A549 (cell line): ENCODE data around the gene PLCB3. TPM values are rescaled to one million over a fixed set of nuclear protein-coding genes. Genes with fewer than 3 reads are reported as not detected.

Experiments
- ATAC-seq, 2 experiments: fragments of 200-7000 bp in 1 of 2; fragments of >200 bp in 1 of 2; cut with Nextera tagmentation in 1 of 2; cut with Tn5 transposase in 1 of 2; 3 replicates each; pipeline versions ENCODE4 v1.8.0 to v1.9.1; 2018 to 2020; ENCODE audit warnings: mild to moderate bottlenecking in 1 of 2, moderate library complexity in 1 of 2
- CTCF ChIA-PET: fragments of 300-600 bp; sonication (Branson Sonifier 250); formaldehyde crosslinking; extraction: SDS; loops from one replicate; lab custom pipeline; 2021; ENCODE audit warnings: antibody characterized with exemption, inconsistent platforms; lab: Yijun Ruan, JAX
- POLR2A ChIA-PET: fragments of 350-600 bp; formaldehyde crosslinking; extraction: SDS; loops from one replicate; lab custom pipeline; 2021; ENCODE audit warnings: antibody characterized with exemption, inconsistent platforms; lab: Yijun Ruan, JAX
- DNase-seq, 2 experiments: peaks; one replicate each; pipeline versions ENCODE4 v3.0.0 to v3.0.0-alpha.2; 2011 to 2016; ENCODE audit warnings: low read depth in 1 of 2, low spot score in 1 of 2
- FAIRE-seq: peaks from 2 replicates; lab custom pipeline; 2011; peaks lifted over from hg19 to GRCh38; lab: Jason Lieb, UNC
- H3K27ac ChIP-seq, 2 experiments: fragments of >200 bp; sonication (Bioruptor Twin); formaldehyde crosslinking; 3 replicates each; pipeline ENCODE4 v1.5.1; 2016 to 2017
- H3K4me1 ChIP-seq: fragments of >200 bp; sonication (Bioruptor Twin); formaldehyde crosslinking; 3 replicates; pipeline ENCODE4 v1.6.1; 2016
- H3K4me2 ChIP-seq: fragments of >200 bp; sonication (Bioruptor Twin); formaldehyde crosslinking; 3 replicates; pipeline ENCODE4 v1.6.1; 2016
- H3K4me3 ChIP-seq: fragments of >200 bp; sonication (Bioruptor Twin); formaldehyde crosslinking; 3 replicates; pipeline ENCODE4 v1.5.1; 2016
- H3K9me3 ChIP-seq: fragments of >200 bp; sonication (Bioruptor Twin); formaldehyde crosslinking; 3 replicates; pipeline ENCODE4 v1.6.1; 2016
- ATOH8 ChIP-seq: fragments of 250-450 bp; sonication (Bioruptor Pico); IDR thresholded peaks from 2 replicates; pipeline ENCODE4 v1.5.0; 2020; ENCODE audit warnings: low read depth, mild to moderate bottlenecking, moderate library complexity
- CBX8 ChIP-seq: fragments of 200-600 bp; sonication (generic); IDR thresholded peaks from 2 replicates; pipeline ENCODE4 v1.6.1; 2016
- CEBPB ChIP-seq, 2 experiments: fragments of >200 bp in 1 of 2; sonication (Bioruptor Twin) in 1 of 2; formaldehyde crosslinking in 1 of 2; IDR thresholded peaks; 2 replicates each; pipeline ENCODE4 v1.6.1; 2012 to 2016
- CTCF ChIP-seq: fragments of >200 bp; sonication (Bioruptor Twin); formaldehyde crosslinking; IDR thresholded peaks from 3 replicates; pipeline ENCODE4 v1.5.1; 2016
- E2F6 ChIP-seq: IDR thresholded peaks from 2 replicates; pipeline ENCODE4 v1.6.1; 2012; ENCODE audit warnings: low read depth, borderline replicate concordance
- EHF ChIP-seq: fragments of 250-450 bp; sonication (Bioruptor Pico); IDR thresholded peaks from 2 replicates; pipeline ENCODE4 v1.5.0; 2020; ENCODE audit warnings: mild to moderate bottlenecking
- EHMT2 ChIP-seq: fragments of 200-600 bp; sonication (generic); IDR thresholded peaks from 2 replicates; pipeline ENCODE4 v1.6.1; 2016; ENCODE audit warnings: antibody characterized with exemption, low read depth, mild to moderate bottlenecking, moderate library complexity
- EP300 ChIP-seq, 2 experiments: fragments of >200 bp; sonication (Bioruptor Twin); formaldehyde crosslinking; IDR thresholded peaks; 2 replicates in 1 of 2; 3 replicates in 1 of 2; pipeline ENCODE4 v1.6.1; 2016 to 2017
- ESRRA ChIP-seq: fragments of 150-350 bp; IDR thresholded peaks from 2 replicates; pipeline ENCODE4 v1.6.1; 2014; ENCODE audit warnings: mild to moderate bottlenecking, low read length, borderline replicate concordance
- HDAC2 ChIP-seq: fragments of 200-600 bp; sonication (generic); IDR thresholded peaks from 2 replicates; pipeline ENCODE4 v1.6.1; 2016
- HOXA7 ChIP-seq: fragments of 250-450 bp; sonication (Bioruptor Pico); IDR thresholded peaks from 2 replicates; pipeline ENCODE4 v1.5.0; 2020; ENCODE audit warnings: mild to moderate bottlenecking, moderate library complexity
- HOXB13 ChIP-seq: fragments of 250-450 bp; sonication (Bioruptor Pico); IDR thresholded peaks from 2 replicates; pipeline ENCODE4 v1.5.0; 2020; ENCODE audit warnings: low read depth, mild to moderate bottlenecking, moderate library complexity
- JUN ChIP-seq, 2 experiments: fragments of >200 bp; sonication (Bioruptor Twin); formaldehyde crosslinking; IDR thresholded peaks; 2 replicates in 1 of 2; 3 replicates in 1 of 2; pipeline ENCODE4 v1.6.1; 2016 to 2017
- KDM1A ChIP-seq: fragments of 200-600 bp; sonication (generic); IDR thresholded peaks from 2 replicates; pipeline ENCODE4 v1.6.1; 2016; ENCODE audit warnings: low read depth, mild to moderate bottlenecking
- MYC ChIP-seq: IDR thresholded peaks from 2 replicates; pipeline ENCODE4 v1.6.1; 2012; ENCODE audit warnings: mild to moderate bottlenecking, inconsistent platforms, low read length, improper control_type of control experiment, borderline replicate concordance
- PBX3 ChIP-seq: IDR thresholded peaks from 2 replicates; pipeline ENCODE4 v1.6.1; 2012
- PHF8 ChIP-seq: fragments of 200-600 bp; sonication (generic); IDR thresholded peaks from 2 replicates; pipeline ENCODE4 v1.6.1; 2016; ENCODE audit warnings: low read depth, mild to moderate bottlenecking, antibody characterized with exemption, moderate library complexity, borderline replicate concordance
- POLR2AphosphoS2 ChIP-seq: conservative IDR thresholded peaks from 2 replicates; pipeline ENCODE4 v1.6.1; 2012; ENCODE audit warnings: low read length, improper control_type of control experiment, inconsistent platforms
- RAD21 ChIP-seq, 2 experiments: fragments of >200 bp in 1 of 2; sonication (Bioruptor Twin) in 1 of 2; formaldehyde crosslinking in 1 of 2; IDR thresholded peaks in 1 of 2; conservative IDR thresholded peaks in 1 of 2; 2 replicates in 1 of 2; 3 replicates in 1 of 2; pipeline ENCODE4 v1.6.1; 2012 to 2018; ENCODE audit warnings: inconsistent platforms in 1 of 2
- TP53 ChIP-seq: fragments of 250-450 bp; sonication (Bioruptor Pico); IDR thresholded peaks from 2 replicates; pipeline ENCODE4 v1.5.0; 2021; ENCODE audit warnings: mild to moderate bottlenecking, moderate library complexity
- USF2 ChIP-seq: fragments of 450-650 bp; IDR thresholded peaks from 2 replicates; pipeline ENCODE4 v1.6.1; 2014; ENCODE audit warnings: antibody characterized with exemption
- WGBS: methylation state at CpG from one replicate; pipeline ENCODE4 v1.1.6; 2017; ENCODE audit errors: missing lambda C conversion rate; 5-methylcytosine and 5-hydroxymethylcytosine counted together
- polyA plus RNA-seq, 4 experiments: library from polyadenylated mRNA; depleted of rRNA in 3 of 4; stranded (reverse); fragments of >200 nt; fragmentation: RNase III in 1 of 4; extraction: RNeasy Plus Mini Kit Qiagen cat#74134 plus additional on column Dnase treatment in 1 of 4; gene quantifications; 2 replicates in 3 of 4; 3 replicates in 1 of 4; pipeline ENCODE4 v1.2.3, GENCODE V29; 2011 to 2017

The PLCB3 gene
- polyA plus RNA-seq, 2 of the 4 experiments (the other 2 are of a cell fraction) = 8.8 to 21.2 TPM

GRCh38 chr11:64246871-64247728, 4.2 kb upstream of the PLCB3 start, which contains the start of gene PPP1R14B (continued):
- TF ChIP-seq PBX3 (no peak), KDM1A (no peak), JUN (IDR thresholded peaks at IDR 0.05) (0 out of 5 replicates have a peak, but pooled peaks of 1 of the 2 experiments have one; percentile 6)

- ATAC-seq (no peak), DNase-seq (no peak), FAIRE-seq (no peak)
- POLR2A ChIA-PET = interaction anchor here (0.6 to 6.0 kb wide), 5 partner anchors 9 to 62 kb away, joined by 3 to 53 read pairs (median 5); partner anchors contain the start of genes NUDT22, STIP1 and TRPT1
- H3K9me3 ChIP-seq = no peaks in the 10 kb centered on the region
- WGBS = 56% methylated on average over 29 of the region's 31 CpGs
- no peak for TF ChIP-seq CTCF
- no peak for TF ChIP-seq KDM1A
- no peak for TF ChIP-seq TP53 (CRISPR knock-in tag)
- no peak for TF ChIP-seq HOXB13 (CRISPR knock-in tag)
- no peak for TF ChIP-seq EHMT2
- no peak for TF ChIP-seq CBX8
- no peak for TF ChIP-seq CEBPB (IDR thresholded peaks at IDR 0.05)
- no peak for TF ChIP-seq HOXA7 (CRISPR knock-in tag)
- TF ChIP-seq ESRRA = no peak
- no peak for TF ChIP-seq POLR2AphosphoS2
- TF ChIP-seq HDAC2 = no peak
- no peak for TF ChIP-seq EP300 (IDR thresholded peaks at IDR 0.05)
- TF ChIP-seq PHF8 = no peak
- TF ChIP-seq RAD21 (conservative IDR thresholded peaks at IDR 0.05 in 1 of 2, IDR thresholded peaks at IDR 0.05 in 1 of 2) = no peak
- no peak for TF ChIP-seq USF2
- TF ChIP-seq E2F6 = no peak
- no peak for TF ChIP-seq EHF (CRISPR knock-in tag)
- TF ChIP-seq JUN (IDR thresholded peaks at IDR 0.05) = no peak
- TF ChIP-seq MYC = no peak
- TF ChIP-seq ATOH8 (CRISPR knock-in tag) = no peak
- peak overlapping the region; percentile 84 for H3K4me3 ChIP-seq
- peak overlapping the region; percentile 100 for H3K4me2 ChIP-seq
- CTCF ChIA-PET = interaction anchor here (1.4 to 12.2 kb wide), 5 partner anchors 8 to 107 kb away, joined by 4 to 220 read pairs (median 12); partner anchors contain the start of genes CATSPERZ and ESRRA
- H3K4me1 ChIP-seq = peaks cover 44% of the 10 kb centered on the region
- peak overlapping the region; percentile 99 to 100 for H3K27ac ChIP-seq
Observed at GRCh38 chr11:64247729-64248531, 3.4 kb upstream of the PLCB3 start.
